GM19023 (cell line): Measurements from ENCODE around the gene PSMD1.

Experiments used
- ATAC-seq: cut with Tn5 transposase; IDR thresholded peaks from one replicate; pipeline ENCODE4 v1.9.1; 2021; ENCODE audit warnings: mild to moderate bottlenecking, moderate library complexity; ENCODE audit not compliant: unreplicated experiment

The PSMD1 gene

GRCh38 chr2:231034291-231034882 is 22.3 kb upstream of the PSMD1 start:
- no peak for ATAC-seq

DNA sequence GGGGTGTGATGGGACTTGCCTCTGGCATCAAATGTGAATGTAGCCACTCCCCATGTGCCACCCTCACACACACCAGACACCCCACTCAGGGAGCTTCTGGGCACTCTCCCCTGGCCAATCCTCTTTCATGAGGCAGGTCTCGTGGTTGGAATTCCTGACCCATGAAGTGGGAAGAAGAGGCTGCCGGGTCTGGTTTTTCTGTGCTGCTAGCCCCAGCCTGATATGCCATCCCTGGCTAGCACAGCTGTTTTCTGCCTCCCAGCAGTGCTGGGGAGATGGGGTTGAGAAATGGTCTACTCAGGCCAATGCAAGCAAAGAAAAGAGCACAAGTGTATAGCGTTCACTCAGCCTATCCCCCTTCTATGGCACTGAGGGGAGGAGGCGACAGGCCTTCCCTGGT is 20.5 kb upstream of the PSMD1 start:
- no peak for ATAC-seq

DNA sequence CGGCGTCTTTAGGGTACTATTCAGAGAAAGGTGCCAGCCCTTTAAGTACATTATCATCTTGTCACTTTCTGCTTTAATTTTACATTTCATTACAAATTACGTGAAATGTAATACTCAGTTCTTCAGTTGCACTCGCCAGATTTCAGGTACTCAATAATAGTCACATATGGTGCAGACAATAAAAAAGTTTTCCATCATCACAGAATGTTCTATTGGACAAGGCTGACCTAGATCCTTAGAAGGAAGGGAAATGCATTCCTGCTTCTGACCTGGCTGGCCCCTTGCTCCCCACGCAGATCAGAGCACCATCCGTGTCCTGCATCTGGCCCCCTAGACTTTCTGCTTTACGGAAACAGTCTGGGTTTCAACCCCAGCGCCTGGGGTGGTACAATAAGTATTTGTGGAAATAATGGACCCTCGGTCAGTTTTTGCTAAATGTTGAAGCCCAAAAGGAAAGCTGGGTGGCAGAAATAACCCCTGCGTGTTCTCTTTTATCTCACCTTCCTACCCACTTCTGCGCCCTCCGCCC is 20.0 kb upstream of the PSMD1 start:
- ATAC-seq: no peak

- ATAC-seq: no peak
Observed at GRCh38 chr2:231037202-231037730, 19.4 kb upstream of the PSMD1 start, which contains the start of gene C2orf72. Gene C2orf72, plus strand, starts transcription at chr2:231037523. Its CDS starts 43 bp downstream, at chr2:231037566.

GRCh38 chr2:231037731-231038482 is 18.8 kb upstream of the PSMD1 start:
- no peak for ATAC-seq

DNA sequence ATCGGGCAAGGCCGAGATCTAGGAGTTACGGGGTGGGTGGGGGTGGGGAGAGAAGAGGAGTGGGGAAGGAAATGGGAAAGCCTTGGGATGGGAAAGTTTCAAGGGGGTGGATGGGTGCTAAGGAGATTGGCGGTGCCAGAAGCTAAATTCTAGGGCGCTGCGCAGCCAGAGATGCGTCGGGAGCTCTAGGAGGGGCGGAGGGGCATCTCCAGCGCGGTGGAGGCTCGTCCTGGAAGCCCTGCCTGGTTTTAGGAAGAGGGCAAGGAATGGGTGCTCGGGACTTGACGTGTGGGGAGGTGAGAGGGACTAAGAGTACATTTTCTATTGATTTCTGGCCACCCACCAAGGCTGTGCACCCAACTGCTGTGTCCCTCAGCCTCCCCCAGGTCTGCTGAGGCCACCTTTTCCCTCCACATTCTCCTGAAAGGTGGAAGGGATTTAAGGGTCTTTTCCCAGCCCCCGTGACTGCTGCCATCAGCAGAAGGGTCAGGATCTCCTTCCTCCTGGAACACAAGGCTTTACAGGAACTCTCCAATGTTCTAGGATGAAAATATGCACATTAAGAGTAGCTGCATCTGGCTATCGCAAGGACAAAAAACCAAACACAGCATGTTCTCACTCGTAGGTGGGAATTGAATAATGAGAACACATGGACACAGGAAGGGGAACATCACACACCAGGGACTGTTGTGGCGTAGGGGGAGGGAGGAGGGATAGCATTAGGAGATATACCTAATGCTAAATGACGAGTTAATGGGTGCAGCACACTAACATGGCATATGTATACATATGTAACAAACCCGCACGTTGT is 18.0 kb upstream of the PSMD1 start:
- no peak for ATAC-seq

GRCh38 chr2:231039294-231039664 is 17.4 kb upstream of the PSMD1 start:
- no peak for ATAC-seq

GRCh38 chr2:231039821-231040364 is 16.8 kb upstream of the PSMD1 start:
- no peak for ATAC-seq

DNA sequence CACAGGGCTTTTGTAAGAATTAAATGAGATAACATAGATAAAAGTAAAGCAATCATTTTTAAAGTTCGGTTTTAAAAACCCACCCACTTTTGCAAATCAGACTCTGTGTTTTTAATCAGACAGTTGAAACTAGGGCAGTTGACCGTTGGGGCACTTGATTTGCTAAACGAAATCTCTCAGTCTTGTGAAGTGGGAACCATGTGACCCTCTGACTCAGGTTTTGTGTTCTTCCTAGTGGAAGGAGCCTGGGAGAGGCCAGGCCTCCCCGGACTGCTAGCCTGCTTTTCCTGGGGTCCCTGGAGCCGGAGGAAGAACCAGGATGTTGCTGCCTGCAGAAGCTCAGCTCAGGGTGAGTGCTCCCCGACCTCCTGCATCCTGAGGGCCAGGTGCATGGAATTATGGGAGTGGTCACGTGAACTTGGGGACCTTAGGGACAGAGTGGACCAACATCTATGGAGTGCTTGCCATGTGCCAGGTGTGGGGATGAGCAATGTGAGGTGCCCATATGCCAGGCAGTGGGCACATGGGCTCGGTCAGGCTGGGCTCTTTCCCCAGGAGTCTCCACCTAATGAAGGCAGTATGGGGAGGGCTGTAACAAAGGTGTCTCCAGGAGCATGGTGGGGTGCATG is 15.5 kb upstream of the PSMD1 start:
- no peak for ATAC-seq

DNA sequence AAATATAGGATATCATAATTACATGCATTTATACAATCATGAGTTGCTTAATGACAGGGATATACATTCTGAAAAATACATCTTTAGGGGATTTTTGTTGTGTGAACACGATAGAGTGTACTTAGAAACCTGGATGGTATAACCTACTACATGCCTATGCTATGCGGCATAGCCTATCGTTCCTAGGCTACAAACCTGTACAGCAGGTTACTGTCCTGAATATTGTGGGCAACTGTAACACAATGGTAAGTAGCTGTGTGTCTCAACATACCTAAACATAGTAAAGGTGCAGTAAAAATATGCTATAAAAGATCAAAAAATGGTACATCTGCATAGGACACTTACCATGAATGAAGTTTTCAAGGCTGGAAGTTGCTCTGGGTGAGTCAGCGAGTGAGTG is 12.9 kb upstream of the PSMD1 start:
- no peak for ATAC-seq

- no peak for ATAC-seq
Observed at GRCh38 chr2:231046916-231047273, 9.8 kb upstream of the PSMD1 start.

DNA sequence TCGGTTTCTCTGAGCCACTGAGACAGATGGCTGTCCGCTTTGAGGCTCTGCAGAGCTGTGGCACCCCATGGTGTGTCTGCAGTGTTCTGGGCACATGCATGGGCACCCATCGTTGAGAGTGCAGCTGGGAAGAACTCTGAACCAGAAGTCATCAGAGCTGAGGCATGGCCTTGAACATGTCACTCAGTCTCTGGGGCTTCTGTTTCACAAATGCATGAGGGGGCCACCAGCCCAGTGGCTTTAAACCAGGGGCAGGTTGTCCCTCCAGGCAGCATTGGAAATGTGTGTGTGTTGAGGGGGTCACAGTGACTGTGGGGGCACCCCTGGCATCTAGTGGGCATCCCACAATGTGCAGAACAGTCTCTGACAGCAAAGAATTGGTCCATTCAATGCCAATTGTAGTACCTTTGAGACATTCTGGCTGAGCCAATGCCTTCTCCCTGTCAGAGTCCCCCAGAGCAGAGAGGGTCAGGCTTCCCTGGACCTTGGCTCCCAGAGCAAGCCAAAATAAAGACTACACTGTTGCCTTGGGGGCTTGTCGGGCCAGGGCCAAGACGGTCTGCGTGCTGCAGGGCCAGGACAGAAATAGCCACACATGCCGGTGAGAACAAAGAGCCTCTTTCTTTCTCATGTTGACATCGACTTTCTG is 9.3 kb upstream of the PSMD1 start:
- no peak for ATAC-seq

- no peak for ATAC-seq
Observed at GRCh38 chr2:231047923-231048915, 8.4 kb upstream of the PSMD1 start.

GRCh38 chr2:231049286-231050017 is 7.2 kb upstream of the PSMD1 start:
- no peak for ATAC-seq

DNA sequence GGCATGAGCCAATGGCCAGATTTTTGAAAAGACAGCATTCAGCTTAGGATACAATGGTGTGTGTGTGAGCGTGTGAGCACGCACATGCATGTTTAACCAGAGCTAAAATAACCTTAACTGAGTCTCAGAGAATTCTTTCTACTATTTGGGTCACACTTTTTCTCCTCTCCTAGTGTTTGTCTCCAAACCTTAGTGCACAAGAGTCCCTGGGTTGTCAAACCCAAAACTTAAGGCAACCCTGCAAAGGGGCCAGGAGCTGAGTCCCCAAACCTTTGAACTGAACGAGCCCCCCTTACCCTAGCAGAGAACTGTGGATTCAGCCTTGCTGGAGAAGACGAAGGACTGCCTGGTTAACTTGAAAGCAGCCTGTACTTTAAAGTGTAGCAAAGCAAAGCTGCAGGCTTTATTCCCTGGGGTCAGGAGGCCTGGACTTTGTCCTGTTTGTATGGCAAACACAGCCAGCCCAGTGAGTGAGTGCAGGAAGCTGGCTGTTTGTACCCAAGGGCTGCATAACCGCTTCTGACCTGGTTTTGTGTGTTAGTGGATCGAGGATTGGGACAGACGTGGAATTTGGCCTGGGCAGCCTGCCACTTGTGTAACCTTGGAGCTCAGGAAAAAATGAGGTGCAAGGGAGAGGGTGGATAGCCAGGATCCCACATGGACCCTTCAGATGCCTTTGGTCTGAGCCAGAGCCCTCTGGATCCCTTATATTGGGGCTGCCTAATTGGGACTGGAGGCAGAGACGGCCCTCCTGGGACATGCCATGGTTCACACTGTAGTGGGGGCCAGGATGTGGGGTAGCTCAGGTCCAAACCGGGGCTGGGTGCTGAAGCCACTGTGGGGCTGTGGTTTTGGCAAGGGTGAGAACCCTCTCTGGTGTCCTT is 6.4 kb upstream of the PSMD1 start:
- ATAC-seq: no peak

GRCh38 chr2:231051116-231051515 is 5.6 kb upstream of the PSMD1 start:
- no peak for ATAC-seq
